DMS114 treated with DMSO at 0.1 percent for 48 hours (cell line): ENCODE measurements around the gene CLIP3.
A peak's percentile ranks its signal among the peaks of the same experiment; 100 is the strongest.
"Not testable (repeated sequence)": the region's sequence is repeated elsewhere in the genome, so short reads cannot be mapped to it uniquely, and the experiment has no call there.

Experiments
- DNase-seq: peaks from one replicate; lab custom pipeline; 2025; ENCODE audit not compliant: unreplicated experiment; lab: John Stamatoyannopoulos, UW

CLIP3 gene

GRCh38 chr19:36047835-36048234 lies 15.2 kb upstream of the CLIP3 start:
- DNase-seq: no peak

GRCh38 chr19:36046443-36047050 lies 13.9 kb upstream of the CLIP3 start:
- no peak for DNase-seq

DNA sequence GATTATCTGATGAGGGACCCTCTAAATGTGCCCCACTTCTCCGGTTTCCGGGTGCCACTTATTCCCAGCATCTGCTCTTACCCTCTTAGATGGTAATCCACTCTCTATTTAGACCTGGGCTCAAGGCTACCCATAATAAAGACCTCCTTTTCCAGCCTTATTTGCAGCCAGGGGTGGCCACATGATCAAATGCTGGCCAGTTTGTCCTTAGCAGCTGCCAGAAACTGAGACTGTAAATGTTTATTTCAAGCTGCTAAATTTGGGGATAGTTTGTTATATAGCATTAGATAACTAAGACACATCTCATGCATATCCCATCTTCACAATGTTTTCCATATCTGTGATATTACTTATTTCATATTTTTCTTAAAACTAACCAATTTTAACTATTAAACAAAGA lies 11.3 kb upstream of the CLIP3 start:
- no peak for DNase-seq

GRCh38 chr19:36041831-36042230 lies 9.2 kb upstream of the CLIP3 start:
- DNase-seq: no peak

DNA sequence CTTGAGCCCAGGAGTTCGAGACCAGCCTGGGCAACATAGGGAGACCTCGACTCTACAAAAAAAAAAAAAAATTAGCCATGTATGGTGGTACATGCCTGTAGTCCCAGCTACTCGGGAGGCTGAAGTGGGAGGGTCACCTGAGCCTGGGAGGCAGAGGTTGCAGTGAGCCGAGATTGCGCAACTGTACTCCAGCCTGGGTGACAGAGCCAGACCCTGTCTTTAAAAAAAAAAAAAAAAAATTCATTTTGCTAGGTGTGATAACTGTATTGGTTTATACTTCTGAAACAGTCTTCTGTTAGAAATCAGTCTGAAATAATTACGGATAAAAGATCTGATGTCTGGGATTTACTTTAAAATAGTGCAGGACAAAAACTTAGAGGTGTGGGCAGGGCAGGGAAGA lies 8.4 kb upstream of the CLIP3 start:
- DNase-seq: not testable (repeated sequence)

GRCh38 chr19:36040495-36040894 lies 7.8 kb upstream of the CLIP3 start:
- DNase-seq: no peak

GRCh38 chr19:36031308-36031707 lies 1.4 kb downstream of the CLIP3 start:
- no peak for DNase-seq

DNA sequence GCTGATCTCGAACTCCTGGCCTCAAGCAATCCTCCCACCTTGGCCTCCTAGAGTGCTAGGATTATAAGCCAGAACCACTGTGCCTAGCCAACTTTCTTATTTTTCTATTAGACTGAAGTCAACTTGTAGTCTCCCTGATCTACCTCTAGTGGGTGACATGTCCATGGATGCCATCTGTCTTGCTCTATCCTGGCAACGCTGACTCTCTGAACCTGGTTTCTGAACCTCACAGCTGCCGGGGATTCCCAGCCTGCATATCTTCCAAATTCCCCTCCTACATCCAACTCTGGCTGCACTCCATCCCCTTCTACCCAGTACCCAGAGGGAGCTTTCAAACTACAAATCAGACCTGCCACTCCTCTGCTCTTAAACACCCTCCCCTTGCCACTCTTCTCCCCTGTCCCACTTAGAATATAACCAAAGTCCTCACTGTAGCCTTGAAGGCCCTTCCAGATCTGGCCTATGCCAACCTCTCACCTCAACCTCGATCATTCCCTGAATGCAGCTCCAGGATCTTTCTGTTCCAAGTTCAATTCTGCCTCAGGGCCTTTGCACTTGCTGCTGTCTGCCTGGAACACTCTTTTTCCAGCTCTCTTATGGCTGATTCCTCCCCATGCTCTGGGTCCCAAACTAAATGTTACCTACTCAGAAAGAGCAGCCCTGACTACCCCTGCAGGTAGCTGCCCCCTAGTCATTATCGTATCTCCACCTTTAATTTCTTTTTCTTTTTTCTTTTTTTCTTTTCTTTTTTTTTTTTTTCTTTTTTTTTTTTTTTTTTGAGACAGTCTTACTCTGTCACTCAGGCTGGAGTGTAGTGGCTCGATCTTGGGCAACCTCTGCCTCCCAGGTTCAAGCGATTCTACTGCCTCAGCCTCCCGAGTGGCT lies 2.2 kb downstream of the CLIP3 start:
- peak; percentile 13 for DNase-seq

DNA sequence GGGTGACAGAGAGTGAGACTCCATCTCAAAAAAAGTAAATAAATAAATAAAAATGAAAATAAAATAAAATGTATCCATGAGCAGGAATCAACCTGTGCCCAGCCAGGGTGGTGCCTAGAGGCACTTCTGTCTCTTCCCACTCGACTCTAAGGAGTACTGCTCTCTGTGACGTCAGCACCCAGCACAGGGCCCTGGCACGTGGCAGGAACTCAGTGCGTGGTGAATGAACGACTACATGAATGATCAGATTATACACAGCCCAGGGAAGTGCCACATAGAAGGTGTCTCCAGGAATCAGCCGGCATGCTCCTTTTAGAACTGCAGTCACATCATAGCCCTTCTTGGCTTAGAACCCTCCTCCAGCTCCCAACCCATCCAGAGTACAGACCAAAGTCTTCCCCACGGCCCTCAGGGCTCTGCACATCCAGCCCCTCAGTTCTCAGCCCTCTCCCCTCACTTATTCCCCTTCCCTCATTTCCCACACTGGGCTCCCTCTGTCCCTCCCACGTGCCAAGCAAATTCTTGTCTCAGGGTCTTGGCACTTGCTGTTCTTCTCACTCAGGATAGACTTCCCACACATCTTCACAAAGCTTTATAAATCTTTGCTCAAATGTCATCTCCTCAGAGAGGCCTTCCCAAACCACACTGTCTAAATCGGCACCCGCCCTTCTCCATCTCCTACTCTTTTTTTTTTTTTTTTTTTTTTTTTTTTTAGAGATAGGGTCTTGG lies 4.2 kb downstream of the CLIP3 start:
- DNase-seq: no peak

DNA sequence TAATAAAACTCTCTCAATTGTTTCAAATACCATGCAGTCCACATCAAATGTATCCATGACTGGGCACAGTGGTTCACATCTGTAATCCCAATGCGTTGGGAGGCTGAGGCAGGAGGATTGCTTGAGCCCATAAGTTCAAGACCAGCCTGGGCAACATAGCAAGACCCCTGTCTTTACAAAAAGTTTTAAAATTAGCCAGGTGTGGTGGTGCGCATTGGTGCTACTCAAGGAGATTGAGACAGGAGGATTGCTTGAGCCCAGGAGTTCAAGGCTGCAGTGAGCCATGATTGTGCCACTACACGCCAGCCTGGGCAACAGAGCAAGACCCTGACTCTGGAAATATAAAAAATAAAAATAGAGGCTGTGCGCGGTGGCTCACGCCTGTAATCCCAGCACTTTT lies 5.0 kb downstream of the CLIP3 start:
- DNase-seq: no peak

DNA sequence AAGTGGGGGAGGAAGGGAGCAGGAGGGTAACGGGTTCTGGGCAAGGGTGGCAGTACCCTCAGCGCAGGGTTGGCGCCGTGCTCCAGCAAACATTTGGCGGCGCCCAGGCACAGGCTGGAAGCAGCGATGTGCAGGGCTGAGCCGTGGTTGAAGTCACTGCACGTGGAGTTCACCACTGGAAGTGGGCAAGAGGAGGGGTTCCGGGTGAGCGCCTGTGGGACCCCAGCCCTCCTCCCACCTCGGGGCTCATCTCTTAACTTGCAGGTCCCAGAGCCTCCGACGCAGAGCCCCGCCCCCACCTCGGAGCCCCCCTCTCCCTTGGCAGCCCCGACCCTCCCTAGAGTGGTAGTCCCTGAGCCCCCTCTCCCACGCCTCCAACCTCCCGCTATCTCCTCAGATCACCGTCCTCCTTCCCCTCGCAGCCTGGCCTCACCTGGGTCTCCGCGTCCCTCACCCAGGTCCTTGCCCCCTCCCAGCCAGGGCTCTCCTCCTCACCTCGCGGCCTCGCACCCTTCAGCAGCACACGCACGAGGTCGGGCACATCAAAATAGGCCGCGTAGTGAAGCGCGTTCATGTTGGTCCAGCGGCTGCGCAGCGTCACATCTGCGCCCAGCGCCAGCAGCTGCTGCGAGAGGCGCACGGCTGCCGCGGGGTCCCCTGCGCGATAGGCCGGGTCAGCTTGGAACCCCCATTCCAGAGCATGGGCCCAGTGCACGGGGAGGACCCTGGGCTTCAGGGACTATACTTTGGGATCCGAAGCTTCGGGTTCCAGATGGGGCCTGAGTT lies 6.4 kb downstream of the CLIP3 start:
- DNase-seq: no peak

- no peak for DNase-seq
Measured at GRCh38 chr19:36025541-36025940, 7.1 kb downstream of the CLIP3 start.

GRCh38 chr19:36023432-36023831 lies 9.2 kb downstream of the CLIP3 start:
- no peak for DNase-seq

- DNase-seq: no peak
Measured at GRCh38 chr19:36019061-36019670, 13.5 kb downstream of the CLIP3 start.

- DNase-seq: peak; percentile 99
Measured at GRCh38 chr19:36014012-36014924, 18.4 kb downstream of the CLIP3 start, which contains the start of gene ALKBH6. Gene ALKBH6 (minus strand): TSS chr19:36014213. CDS start chr19:36013397, 816 bp downstream.

GRCh38 chr19:36013280-36014011 lies 19.2 kb downstream of the CLIP3 start:
- DNase-seq: no peak

GRCh38 chr19:36010402-36010801 lies 22.3 kb downstream of the CLIP3 start:
- DNase-seq: no peak

DNA sequence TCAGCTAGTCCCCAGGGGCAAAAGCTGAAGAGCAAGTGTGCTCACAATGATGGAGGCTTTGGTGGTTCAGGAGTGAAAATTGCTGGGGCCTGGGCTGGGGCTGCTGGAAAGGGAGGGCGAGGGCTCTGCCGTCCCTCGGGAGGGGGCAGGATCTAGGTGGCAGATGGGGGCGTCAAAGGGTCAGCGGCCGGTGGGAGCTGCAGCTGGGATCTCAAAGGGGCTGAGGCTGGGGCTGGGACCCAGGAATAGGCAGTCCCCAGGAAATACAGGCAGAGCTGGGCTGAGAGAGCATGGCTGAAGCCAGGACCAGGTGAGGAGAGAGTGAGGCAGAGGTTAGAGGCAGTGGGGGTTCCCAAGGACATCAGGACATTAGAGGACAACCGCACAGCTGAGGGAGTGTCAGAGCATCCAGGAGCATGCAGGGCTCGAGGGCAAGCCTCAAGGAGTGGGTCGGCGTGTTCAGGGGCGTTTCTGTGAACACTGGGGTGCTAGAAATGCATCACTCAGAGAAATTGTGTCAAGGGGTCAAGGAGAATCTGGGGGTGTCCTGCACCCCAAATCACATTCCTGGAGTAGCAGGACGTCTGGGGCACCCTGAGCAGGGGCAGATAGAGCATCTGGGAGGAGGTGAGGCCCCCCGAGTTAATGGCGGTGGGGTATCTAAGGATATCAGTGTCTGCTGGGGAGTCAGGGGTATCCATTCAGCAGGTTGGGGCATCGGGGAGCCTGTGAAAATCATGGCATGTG lies 22.9 kb downstream of the CLIP3 start:
- DNase-seq: no peak
